HG03097 (cell line): ENCODE results near the gene CCDC70.

Experiments used
- ATAC-seq: cut with Tn5 transposase; IDR thresholded peaks from one replicate; pipeline ENCODE4 v1.9.1; 2021; ENCODE audit not compliant: unreplicated experiment, low FRiP score

CCDC70 gene

DNA sequence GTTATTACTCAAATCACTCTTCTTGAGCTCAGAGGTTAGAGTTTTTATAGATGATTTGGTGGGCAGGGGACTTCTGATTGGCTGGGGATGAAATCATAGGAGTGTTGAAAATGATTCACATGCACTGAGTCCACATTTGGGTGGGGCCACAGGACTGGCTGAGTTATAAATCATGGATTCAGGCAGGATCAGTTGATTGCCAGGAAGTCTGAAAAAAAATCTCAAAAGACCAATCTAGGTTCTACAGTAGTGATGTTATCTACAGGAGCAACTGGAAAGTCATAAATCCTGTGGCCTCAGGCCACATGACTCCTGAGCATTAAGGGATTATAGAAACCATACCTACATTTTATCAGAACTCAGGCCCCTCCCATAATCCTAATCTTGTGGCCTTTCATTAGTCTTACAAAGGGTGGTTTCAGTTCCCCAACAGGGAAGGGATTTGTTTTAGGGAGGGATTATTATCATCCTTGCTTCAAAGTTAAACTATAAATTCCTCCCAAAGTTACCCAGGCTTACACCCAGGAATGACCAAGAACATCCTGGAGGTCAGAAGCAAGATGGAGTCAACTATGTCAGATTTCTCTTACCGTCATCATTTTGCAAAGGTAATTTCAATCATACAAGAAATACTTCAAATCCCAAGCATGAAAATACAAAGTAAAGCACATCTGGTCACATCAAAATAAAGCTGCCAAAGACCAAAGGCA lies 5.6 kb upstream of the CCDC70 start:
- no peak for ATAC-seq

DNA sequence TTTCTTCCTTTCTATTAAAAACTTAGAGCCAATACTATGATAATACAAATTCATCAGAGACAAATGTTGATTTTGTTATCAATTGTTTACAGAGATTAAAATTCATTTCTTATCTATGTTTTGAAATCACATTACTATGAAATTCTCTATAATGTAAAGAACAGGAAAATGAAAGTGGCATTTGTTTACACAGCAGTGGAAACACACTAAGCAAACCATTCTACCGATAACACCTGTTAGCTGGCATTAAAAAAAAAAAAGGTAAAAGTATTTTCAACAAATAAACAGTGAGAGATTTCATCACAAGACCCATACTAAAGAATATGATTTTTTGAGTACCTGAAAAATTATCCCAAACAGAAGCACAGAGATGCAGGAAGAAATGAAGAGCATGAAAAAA lies 4.8 kb upstream of the CCDC70 start:
- ATAC-seq = no peak

DNA sequence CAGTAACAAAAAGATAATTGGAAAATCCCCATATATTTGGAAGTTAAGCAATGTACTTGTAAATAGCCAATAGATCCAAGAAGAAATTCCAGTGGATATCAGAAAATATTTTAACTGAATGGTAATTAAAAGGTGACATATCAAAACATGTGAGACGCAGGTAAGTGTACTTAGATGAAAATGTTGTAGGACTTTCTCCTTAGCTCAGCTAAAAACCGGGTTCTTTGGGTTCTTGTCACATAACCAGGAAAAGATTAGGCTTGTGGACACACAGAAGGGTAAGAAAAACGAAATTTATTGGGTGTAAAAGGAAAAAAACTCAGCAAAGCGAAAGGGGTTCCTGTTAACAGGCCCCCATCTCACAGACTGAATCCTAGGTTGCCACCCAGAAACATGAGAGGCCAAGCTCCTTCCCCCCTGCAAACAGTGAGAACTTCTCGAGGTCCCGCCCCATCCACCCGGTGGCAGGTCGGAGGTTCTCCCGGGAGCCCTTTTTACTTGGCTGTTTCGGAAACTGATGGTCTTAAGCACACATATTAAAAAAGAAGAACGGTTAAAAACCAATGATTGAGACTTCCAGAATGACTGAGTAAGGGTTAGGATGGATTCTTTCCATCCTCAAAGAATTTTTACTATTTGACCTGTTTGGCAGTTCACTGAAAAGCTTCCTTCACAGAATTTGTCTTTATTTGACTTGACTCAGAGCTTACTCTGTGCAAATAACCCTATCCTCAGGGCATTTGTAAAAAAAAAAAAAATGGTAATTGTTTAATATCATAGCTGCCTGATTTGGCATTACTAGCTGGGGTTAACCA lies 3.1 kb upstream of the CCDC70 start:
- no peak for ATAC-seq

DNA sequence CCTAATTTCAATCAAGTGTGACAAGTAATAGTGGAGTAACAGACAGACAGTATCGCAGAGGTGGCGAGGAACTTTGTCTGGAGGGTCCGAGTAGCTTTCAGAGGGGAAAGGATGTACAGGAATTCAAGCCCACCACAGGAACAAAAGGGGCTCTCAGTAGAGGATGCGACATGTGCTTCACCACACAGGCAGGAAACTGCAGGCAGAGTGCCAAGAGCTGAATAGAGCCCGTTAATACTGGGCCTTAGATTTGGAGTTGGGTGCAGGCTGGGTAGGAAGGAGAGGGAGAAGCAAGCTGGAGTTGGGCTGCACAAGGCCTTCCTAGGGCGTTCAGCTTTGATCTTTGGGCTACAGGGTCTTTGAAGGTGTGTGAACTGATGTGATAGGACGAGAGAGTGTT lies 1.2 kb downstream of the CCDC70 start:
- no peak for ATAC-seq

DNA sequence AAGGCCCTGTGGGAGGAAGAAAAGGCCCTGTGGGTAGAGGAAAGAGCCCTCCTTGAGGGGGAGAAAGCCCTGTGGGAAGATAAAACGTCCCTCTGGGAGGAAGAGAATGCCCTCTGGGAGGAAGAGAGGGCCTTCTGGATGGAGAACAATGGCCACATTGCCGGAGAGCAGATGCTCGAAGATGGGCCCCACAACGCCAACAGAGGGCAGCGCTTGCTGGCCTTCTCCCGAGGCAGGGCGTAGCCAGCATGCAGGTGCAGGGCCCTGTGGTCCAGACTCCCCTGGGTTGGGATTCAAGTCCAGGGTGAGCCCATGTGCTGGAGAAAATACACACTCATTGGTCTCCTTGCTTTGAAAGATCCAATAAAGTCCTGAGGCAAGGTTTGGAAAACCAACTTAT lies 4.1 kb downstream of the CCDC70 start:
- ATAC-seq = no peak

DNA sequence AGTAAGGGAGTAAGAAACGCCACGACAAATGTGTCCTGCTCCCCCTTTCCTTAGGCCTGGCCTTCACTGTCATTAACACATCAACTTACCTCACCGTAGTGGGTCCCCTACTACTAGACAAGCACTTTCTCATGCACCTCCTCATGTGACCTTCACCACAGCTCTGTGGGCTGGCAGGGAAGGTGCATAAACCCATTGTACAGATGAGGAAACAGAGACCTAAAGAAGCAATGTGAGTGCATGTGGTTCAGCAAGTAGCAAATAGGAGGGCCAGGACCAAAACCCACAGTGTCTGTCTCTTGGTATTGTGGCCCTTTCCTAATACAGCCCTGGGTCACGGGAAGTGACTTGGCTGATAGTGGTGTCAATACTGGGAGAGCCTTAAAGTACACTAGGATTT lies 5.3 kb downstream of the CCDC70 start:
- ATAC-seq = no peak

DNA sequence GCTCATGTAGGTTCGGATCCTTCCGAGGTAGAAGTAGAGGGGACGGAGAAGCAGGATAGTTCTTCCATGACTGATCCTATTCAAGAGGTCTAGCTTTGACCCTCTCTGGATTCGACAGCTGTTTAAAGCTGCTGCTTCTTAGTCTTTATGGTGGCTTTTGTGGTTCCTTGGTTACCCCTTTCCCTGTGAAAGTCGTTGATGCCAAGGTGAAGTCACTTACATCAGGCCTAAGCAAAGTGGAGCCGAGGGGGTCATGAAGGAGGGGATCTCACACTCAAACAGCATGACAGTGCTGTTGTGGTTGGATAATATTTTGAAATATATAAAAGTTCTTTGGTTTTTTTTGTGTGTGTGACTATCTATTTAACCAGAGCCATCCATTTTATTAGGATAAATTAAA lies 8.1 kb downstream of the CCDC70 start:
- no peak for ATAC-seq

DNA sequence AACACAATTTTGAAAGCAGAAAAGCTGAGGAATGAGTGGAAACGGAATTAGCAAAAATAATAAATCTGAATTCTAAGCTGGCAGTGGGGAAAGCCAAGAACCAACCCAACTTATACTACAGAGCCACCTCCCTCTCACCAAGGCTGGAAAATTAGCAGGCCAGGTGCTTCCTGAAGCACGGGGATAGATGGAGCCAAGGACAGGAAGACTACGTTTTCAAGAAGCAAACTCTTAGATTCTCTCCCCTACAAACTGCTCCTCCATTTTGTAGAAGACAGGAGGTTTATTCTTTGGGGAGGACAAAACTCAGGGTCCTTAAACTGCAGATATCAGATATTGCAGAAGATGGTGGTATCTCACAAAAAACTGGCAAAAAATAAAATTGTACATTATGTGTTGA lies 8.8 kb downstream of the CCDC70 start:
- ATAC-seq = no peak

DNA sequence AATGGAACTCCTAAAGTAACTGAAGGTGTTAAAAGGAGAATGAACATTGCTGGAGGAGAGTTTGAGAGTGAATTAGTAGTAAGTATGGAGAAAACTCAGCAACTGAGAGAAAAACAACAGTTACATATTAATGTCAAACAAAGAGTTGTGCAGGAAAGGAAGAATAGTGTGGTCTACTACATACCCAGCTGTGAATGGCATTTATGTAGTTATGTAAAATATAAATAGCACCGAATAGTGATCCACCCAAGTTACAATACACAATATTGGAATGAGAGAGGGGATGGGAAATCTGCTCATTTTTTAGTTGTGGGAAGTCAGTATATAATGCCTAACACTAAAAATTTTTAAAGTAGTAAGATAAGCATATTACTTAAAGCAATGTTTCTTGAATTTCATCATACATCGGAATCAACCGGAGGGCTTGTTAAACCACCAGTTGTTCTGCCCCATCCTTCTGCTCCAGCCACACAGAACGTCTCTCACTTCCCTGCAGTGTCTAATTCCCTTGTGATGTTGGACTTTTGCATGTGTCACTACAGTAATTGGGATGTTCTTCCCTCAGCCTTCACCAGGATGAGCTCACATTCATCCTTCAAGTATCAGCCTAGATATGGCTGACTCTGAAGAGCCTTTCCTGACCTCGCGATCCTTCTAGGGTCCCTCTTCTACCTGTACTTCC lies 11.5 kb downstream of the CCDC70 start:
- no peak for ATAC-seq

DNA sequence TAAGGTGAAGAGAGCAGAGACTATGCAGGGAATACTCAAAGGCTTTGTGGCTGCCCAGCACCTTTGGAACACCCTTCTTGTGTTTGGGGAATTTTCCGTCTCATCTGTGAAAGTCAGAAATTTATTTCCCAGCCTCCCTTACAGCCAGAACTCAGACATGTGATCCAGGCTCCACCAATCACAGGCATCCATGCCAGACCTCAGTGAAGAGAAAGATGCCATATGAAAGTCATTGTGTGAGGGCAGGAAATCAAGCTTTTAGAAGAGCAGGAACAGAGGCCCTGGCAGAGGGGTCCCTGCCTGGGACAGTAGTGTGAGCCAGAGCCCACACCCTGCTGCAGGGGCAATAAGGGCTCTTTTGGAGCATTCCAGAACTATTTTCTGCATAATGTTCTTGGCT lies 12.1 kb downstream of the CCDC70 start:
- ATAC-seq = no peak

DNA sequence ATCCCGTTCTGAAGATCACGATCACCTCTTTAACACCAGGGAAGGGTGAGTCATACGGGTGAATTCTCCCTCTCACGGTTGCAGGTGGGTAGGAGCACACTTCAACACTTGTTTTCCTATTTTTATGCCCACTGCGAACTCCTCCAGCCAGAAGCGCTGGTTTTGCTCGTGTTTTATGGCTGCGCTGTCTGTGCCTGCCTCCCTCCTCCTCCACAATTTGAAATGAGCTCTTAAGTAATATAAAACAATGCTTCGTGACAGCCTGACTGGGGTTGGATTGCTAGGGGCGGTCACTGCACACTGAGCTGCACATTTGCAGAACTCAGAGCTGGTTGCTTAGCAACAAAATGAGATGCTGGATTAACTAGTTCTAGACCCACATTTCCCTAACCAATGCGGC lies 12.9 kb downstream of the CCDC70 start:
- ATAC-seq = no peak

DNA sequence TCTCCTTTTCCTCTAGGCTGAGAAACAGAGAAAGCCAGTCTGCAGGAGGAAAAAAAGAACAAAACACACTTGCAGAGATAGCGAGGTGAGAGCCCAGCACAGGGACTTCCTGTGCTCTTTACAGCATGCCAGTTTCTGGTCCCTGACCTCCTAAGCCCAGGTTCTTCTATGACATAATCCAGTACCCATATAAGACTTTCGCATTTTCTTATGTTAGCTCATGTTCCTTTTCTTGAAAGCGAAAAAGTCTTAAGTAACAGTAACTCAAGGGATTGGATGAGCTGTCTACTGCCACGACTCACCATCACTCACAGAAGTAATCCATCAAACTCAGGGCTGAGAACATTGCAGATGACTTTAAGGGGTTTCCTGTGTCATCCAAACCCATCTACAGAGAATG lies 17.4 kb downstream of the CCDC70 start:
- no peak for ATAC-seq

DNA sequence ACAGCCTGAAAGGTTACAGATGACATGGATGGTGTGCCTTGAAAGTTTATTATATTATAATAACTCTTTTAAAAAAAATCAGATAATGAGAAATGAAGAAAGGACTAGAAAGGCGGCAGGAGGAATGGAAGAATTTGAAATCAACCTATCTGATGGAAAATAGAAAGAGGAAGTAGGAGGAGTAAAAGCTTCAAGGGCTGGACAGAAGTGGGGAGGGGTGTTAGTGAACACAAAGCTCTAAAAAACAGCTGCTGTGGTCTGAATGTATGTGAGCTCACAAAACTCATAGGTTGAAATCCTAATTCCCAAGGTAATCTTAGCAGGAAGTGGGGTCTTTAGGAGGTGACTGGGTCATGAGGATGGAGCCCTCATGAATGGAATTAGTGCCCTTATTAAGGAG lies 19.5 kb downstream of the CCDC70 start:
- no peak for ATAC-seq

DNA sequence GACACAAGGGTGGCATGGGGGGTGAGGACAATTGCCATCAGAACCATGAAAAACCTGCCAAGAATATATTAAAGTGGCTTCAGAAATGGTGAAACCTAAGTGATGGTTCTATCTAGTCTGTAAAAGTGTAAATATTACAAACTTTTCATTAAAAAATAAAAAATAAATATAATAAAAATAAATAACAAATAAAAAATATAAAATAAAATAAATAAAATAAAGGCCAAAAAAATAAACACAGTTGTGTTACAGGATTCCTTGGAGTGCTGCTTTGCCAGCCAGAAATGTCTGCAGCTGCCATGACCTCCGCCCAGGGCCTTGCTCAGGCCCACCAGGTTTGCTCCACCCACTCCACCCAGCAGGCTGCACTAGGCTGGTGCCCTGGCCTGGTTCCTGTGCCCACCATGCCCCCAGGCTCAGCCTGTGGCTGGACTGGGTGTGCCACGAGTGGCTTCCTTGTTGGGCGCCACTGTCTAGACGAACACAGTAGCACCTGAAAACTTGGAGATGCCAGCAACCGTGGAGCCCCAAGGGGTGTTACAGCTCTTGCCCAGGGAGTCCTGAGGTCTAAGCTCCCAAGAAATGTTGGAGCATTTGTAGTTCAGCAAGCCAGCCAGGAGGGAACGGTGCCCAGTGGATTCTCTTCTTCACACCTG lies 20.9 kb downstream of the CCDC70 start:
- ATAC-seq = no peak

DNA sequence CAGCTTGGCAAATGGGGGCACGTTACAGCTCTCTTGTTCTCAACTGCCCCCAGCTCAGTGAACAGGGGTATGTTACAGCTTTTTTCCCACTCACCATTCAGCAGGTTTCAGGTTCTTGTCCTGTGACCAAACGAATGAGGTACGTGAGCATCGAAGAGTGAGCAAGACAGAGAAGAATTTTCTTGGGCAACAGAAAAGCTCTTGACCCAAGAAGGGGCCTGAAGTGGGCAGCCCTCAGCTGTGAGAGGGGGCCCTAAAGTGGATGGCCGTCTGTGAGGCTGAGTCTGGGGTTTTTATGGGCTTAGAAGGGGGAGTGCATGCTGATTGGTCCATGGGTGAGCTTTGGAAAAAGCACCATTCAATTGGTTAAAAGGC lies 21.4 kb downstream of the CCDC70 start:
- no peak for ATAC-seq

DNA sequence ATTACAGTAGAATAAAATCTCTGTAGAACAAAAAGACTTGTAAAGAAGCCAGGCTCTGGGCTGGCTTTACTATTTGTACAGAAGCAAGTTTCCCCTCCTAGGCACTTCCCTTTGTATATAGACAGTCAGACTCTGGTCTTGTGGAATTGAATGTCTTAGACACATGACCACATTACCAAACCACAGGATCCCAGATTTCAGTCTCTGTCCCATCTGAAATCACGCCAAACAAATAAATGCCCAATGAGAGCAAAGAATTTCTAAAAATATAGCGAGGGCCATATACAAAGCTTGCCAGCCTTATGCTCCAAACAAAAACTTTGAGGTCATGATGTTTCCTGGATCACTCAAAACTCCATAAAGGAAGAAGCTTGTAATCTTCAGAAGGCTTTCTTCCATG lies 23.9 kb downstream of the CCDC70 start:
- no peak for ATAC-seq

DNA sequence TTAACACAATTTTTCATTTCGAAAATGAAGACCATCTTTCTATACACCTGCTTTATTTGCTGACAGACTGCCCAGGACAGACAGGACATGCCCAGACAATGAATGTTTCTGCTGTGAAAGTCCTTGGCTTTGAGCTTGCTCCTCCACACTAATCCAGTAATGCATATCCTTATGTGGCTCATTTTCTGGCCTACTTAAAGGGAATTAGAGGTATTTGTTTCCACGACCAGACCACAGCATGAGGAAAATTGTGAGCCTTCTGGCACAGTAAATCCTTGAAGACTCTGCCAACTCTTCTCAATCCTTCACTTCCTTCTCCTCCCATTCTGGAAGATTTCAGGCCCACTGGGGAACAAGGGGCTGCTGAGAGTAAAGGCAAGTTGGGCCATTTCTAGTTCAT lies 25.7 kb downstream of the CCDC70 start:
- no peak for ATAC-seq

DNA sequence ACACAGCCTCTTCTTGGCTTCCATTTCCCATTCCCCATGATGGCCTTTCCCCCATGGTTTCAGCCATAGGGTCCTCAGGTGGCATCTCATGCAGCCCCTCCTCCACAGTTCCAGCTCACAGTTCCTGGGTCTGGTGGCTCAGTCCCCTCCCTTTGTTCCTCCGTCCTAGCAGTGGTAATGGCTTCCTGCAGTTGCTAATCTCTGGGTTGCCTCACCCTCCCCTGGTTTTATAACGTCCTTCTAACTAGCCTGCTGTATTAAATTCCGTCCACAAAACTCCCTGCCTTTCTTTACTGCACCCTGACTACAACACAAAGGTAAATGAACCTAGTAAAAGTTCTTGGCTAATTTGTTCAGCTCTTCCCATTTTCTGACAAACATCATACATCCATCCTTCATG lies 30.9 kb downstream of the CCDC70 start:
- ATAC-seq = no peak

DNA sequence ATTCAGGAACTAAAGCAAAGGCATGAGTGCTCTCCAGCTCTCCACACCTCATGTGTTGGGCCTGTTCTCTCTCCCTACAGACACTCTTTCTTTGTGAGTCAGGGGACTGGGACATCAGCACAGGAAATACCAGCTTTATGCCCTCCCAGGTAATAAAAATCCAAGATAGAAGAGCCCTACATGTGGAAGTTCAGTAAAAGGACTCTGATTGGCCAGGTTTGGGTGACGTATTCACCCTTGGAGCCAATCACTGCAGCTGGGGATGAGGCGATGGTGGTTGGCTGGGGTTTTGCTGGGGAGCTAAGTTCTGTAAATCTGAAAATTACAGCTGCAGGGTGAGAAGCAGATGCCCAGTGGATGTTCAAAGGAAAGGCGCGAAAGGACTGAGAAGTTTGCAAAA lies 32.5 kb downstream of the CCDC70 start:
- no peak for ATAC-seq

DNA sequence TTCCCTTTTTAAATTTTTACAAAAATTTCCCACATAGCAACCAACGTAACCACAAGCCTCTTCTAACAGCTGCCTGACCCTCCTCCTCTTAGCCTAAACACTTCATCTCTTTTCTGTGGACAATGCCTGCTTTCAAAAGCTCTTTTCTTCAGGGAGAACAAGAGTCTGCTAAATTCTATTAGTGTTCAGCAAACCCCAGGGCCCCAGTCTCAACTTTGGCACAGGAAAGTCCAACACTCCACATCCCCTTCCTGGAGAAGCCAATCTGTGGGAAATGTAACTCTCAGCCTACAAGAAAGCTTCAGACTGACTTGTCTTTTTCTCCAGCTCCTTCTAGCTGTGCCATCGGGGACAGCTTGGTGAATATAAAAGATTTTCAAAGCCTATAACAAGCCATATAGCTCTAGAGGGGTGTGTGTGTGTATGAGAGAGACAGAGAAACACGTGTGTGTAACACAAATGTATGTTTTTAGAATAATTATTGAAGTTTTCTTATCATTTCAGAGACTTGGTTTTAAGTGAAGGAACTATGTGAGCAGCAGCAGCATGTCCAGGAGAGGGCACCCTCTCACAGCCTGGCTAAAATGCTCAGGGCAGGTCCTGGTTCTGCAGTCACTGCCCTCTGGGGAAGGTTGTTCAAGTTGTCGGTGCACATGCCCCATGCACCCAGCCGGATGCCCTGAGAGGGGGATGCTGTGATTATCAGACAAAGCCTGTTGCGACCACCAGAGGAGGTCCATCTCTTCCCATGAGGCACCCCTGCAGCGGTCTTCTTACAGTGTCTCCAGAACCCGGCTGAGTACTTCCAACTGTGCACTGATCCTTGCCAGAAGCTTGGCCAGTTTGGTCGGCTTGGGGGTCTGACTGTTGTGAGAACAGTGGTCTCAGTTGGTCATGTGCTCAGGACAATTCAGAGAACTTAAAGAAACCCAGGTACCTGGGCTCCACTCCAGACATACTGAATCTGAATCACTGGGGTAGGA lies 34.4 kb downstream of the CCDC70 start:
- no peak for ATAC-seq
